H1 (cell line): ENCODE data around the gene OTOS. TPM values are rescaled to one million over a fixed set of nuclear protein-coding genes. Genes with fewer than 3 reads are reported as not detected.

Source experiments
- CTCF ChIA-PET: fragments of 300-600 bp; sonication (Branson Sonifier 250); formaldehyde crosslinking; loops from one replicate; lab custom pipeline; 2021; ENCODE audit not compliant: partially characterized antibody; lab: Charles Lee
- POLR2A ChIA-PET: fragments of 300-600 bp; sonication (Branson Sonifier 250); formaldehyde crosslinking; loops from one replicate; lab custom pipeline; 2021; ENCODE audit warnings: inconsistent platforms; ENCODE audit not compliant: partially characterized antibody; lab: Charles Lee
- DNase-seq, 2 experiments: peaks; one replicate each; pipeline versions ENCODE4 v3.0.0 to v3.0.0-alpha.2; 2010 to 2022; ENCODE audit warnings: low spot score in 2 of 2, low read depth in 1 of 2, mixed read lengths in 1 of 2
- FAIRE-seq: peaks from 2 replicates; lab custom pipeline; 2011; peaks lifted over from hg19 to GRCh38; lab: Jason Lieb, UNC
- H2AFZ ChIP-seq: 2 replicates; pipeline ENCODE4 v1.8.1; 2012; ENCODE audit warnings: low read length, inconsistent platforms
- H2AK5ac ChIP-seq: 2 replicates; pipeline ENCODE4 v1.6.1; 2013; ENCODE audit warnings: low read depth, low read length
- H2BK120ac ChIP-seq: replicated peaks from 2 replicates; pipeline ENCODE3; 2013; ENCODE audit warnings: low read depth, low read length, inconsistent platforms
- H2BK12ac ChIP-seq: 2 replicates; pipeline ENCODE4 v1.6.1; 2013; ENCODE audit warnings: low read depth, low read length
- H2BK15ac ChIP-seq: 2 replicates; pipeline ENCODE4 v1.6.1; 2013; ENCODE audit warnings: low read length
- H2BK20ac ChIP-seq: 2 replicates; pipeline ENCODE4 v1.6.1; 2013; ENCODE audit warnings: low read length
- H2BK5ac ChIP-seq: 2 replicates; pipeline ENCODE4 v1.6.1; 2013; ENCODE audit warnings: low read depth, low read length
- H3K14ac ChIP-seq: 2 replicates; pipeline ENCODE4 v1.6.1; 2013; ENCODE audit warnings: inconsistent platforms; ENCODE audit not compliant: insufficient read length
- H3K18ac ChIP-seq: 2 replicates; pipeline ENCODE4 v1.6.1; 2013; ENCODE audit warnings: low read length; ENCODE audit errors: extremely low read depth
- H3K23ac ChIP-seq: 2 replicates; pipeline ENCODE4 v1.6.1; 2013; ENCODE audit warnings: inconsistent platforms; ENCODE audit not compliant: insufficient read length
- H3K23me2 ChIP-seq: 2 replicates; pipeline ENCODE4 v1.6.1; 2013; ENCODE audit warnings: low read depth, low read length
- H3K27ac ChIP-seq: 2 replicates; pipeline ENCODE4 v1.6.1; 2011; ENCODE audit warnings: low read depth, low read length, inconsistent platforms
- H3K27me3 ChIP-seq, 4 experiments: replicated peaks in 1 of 4; 1 replicate in 1 of 4; 2 replicates in 3 of 4; pipeline versions ENCODE4 v1.6.1 to v1.8.1; 2011 to 2013; ENCODE audit warnings: low read length in 3 of 4, mild to moderate bottlenecking in 3 of 4, inconsistent platforms in 2 of 4, mixed read lengths in 2 of 4, moderate library complexity in 1 of 4; ENCODE audit not compliant: control insufficient read depth in 3 of 4, insufficient read depth in 3 of 4; ENCODE audit errors: extremely low read depth in 1 of 4
- H3K36me3 ChIP-seq, 4 experiments: 2 replicates each; pipeline versions ENCODE4 v1.6.1 to v1.8.1; 2011 to 2013; ENCODE audit warnings: mild to moderate bottlenecking in 4 of 4, low read length in 3 of 4, moderate library complexity in 2 of 4, control low read depth in 1 of 4, inconsistent platforms in 1 of 4; ENCODE audit not compliant: insufficient read depth in 4 of 4, control insufficient read depth in 2 of 4
- H3K4ac ChIP-seq: replicated peaks from 2 replicates; pipeline ENCODE3; 2013; ENCODE audit warnings: low read length, low read depth, mixed read lengths, inconsistent platforms; ENCODE audit not compliant: insufficient read length
- H3K4me1 ChIP-seq, 4 experiments: replicated peaks in 1 of 4; 1 replicate in 1 of 4; 2 replicates in 3 of 4; pipeline versions ENCODE4 v1.6.1 to v1.8.1; 2011 to 2013; ENCODE audit warnings: low read length in 3 of 4, inconsistent platforms in 2 of 4, mixed read lengths in 1 of 4; ENCODE audit not compliant: insufficient read depth in 4 of 4, control insufficient read depth in 3 of 4
- H3K4me2 ChIP-seq, 2 experiments: 2 replicates each; pipeline versions ENCODE4 v1.6.1 to v1.8.1; 2011 to 2013; ENCODE audit warnings: low read depth in 2 of 2, low read length in 2 of 2, control low read depth in 1 of 2, inconsistent platforms in 1 of 2, mild to moderate bottlenecking in 1 of 2; ENCODE audit not compliant: insufficient read depth in 1 of 2
- H3K4me3 ChIP-seq, 4 experiments: fragments of 200-600, 300-600 bp in 1 of 4; sonication (generic), shearing (Covaris generic), sonication (Bioruptor Twin) in 1 of 4; 2 replicates each; pipeline versions ENCODE4 v1.5.1 to v1.8.1; 2011 to 2016; ENCODE audit warnings: low read length in 4 of 4, low read depth in 3 of 4, control low read depth in 2 of 4, inconsistent platforms in 2 of 4, mild to moderate bottlenecking in 2 of 4, mixed read lengths in 1 of 4, moderate library complexity in 1 of 4; ENCODE audit not compliant: insufficient read depth in 2 of 4; ENCODE audit errors: extremely low read depth in 1 of 4
- H3K56ac ChIP-seq: replicated peaks from 2 replicates; pipeline ENCODE3; 2013; ENCODE audit warnings: low read depth, mild to moderate bottlenecking, mixed read lengths, low read length, inconsistent platforms; ENCODE audit not compliant: insufficient read length
- H3K79me1 ChIP-seq: 2 replicates; pipeline ENCODE4 v1.6.1; 2013; ENCODE audit warnings: low read depth, low read length, control low read depth
- H3K79me2 ChIP-seq, 2 experiments: 2 replicates each; pipeline versions ENCODE4 v1.6.1 to v1.8.1; 2012 to 2013; ENCODE audit warnings: low read length in 2 of 2, mild to moderate bottlenecking in 2 of 2, inconsistent platforms in 1 of 2; ENCODE audit not compliant: insufficient read depth in 2 of 2, control insufficient read depth in 1 of 2
- H3K9ac ChIP-seq, 4 experiments: replicated peaks in 1 of 4; 1 replicate in 1 of 4; 2 replicates in 3 of 4; pipeline versions ENCODE4 v1.6.1 to v1.8.1; 2011 to 2013; ENCODE audit warnings: low read depth in 3 of 4, low read length in 3 of 4, control low read depth in 2 of 4, mild to moderate bottlenecking in 2 of 4, moderate library complexity in 2 of 4, inconsistent platforms in 1 of 4; ENCODE audit errors: extremely low read depth in 1 of 4
- H3K9me3 ChIP-seq, 2 experiments: 2 replicates each; pipeline versions ENCODE4 v1.6.1 to v1.8.1; 2012 to 2013; ENCODE audit warnings: mild to moderate bottlenecking in 2 of 2, moderate library complexity in 2 of 2, control low read depth in 1 of 2, inconsistent platforms in 1 of 2, low read depth in 1 of 2, low read length in 1 of 2, mixed read lengths in 1 of 2; ENCODE audit not compliant: insufficient read depth in 2 of 2
- H4K20me1 ChIP-seq, 2 experiments: replicated peaks in 1 of 2; 2 replicates each; pipeline versions ENCODE3 to v1.8.1; 2011 to 2013; ENCODE audit warnings: inconsistent platforms in 2 of 2, low read length in 2 of 2, mild to moderate bottlenecking in 1 of 2; ENCODE audit not compliant: insufficient read depth in 2 of 2, control insufficient read depth in 1 of 2
- H4K5ac ChIP-seq: 2 replicates; pipeline ENCODE4 v1.6.1; 2013; ENCODE audit warnings: low read length, low read depth, mixed read lengths, inconsistent platforms; ENCODE audit not compliant: insufficient read length
- H4K8ac ChIP-seq: 2 replicates; pipeline ENCODE4 v1.8.0; 2013; ENCODE audit warnings: mild to moderate bottlenecking, moderate library complexity, low read length, inconsistent platforms; ENCODE audit not compliant: insufficient read depth; ENCODE audit errors: extremely low read depth
- H4K91ac ChIP-seq: replicated peaks from 2 replicates; pipeline ENCODE3; 2013; ENCODE audit warnings: low read length, mixed read lengths, inconsistent platforms; ENCODE audit not compliant: insufficient read length
- ATF2 ChIP-seq: IDR thresholded peaks from 2 replicates; pipeline ENCODE4 v1.6.1; 2012; ENCODE audit warnings: low read length, inconsistent platforms
- CTCF ChIP-seq, 3 experiments: IDR thresholded peaks; 1 replicate in 2 of 3; 2 replicates in 1 of 3; pipeline versions ENCODE4 v1.5.1 to v1.6.1; 2011; ENCODE audit warnings: low read length in 3 of 3, mild to moderate bottlenecking in 3 of 3, inconsistent platforms in 2 of 3, low read depth in 1 of 3, moderate library complexity in 1 of 3; ENCODE audit not compliant: insufficient read depth in 1 of 3; ENCODE audit errors: control extremely low read depth in 1 of 3
- EGR1 ChIP-seq: IDR thresholded peaks from 2 replicates; pipeline ENCODE4 v1.6.1; 2011; ENCODE audit warnings: low read depth, low read length, borderline replicate concordance
- EZH2 ChIP-seq: fragments of 200-600 bp; sonication (generic); IDR thresholded peaks from 2 replicates; pipeline ENCODE4 v1.7.1; 2012; ENCODE audit warnings: low read depth, mild to moderate bottlenecking, moderate library complexity, low read length, inconsistent platforms; ENCODE audit not compliant: severe bottlenecking
- MAX ChIP-seq: IDR thresholded peaks from 2 replicates; pipeline ENCODE4 v1.6.1; 2012; ENCODE audit warnings: inconsistent platforms
- POLR2AphosphoS5 ChIP-seq: IDR thresholded peaks from 2 replicates; pipeline ENCODE4 v1.6.1; 2011; ENCODE audit warnings: low read depth, low read length
- SP2 ChIP-seq: IDR thresholded peaks from 2 replicates; pipeline ENCODE4 v1.6.1; 2012; ENCODE audit warnings: mild to moderate bottlenecking, low read length, inconsistent platforms
- TCF12 ChIP-seq: IDR thresholded peaks from 2 replicates; pipeline ENCODE4 v1.6.1; 2011; ENCODE audit warnings: low read depth, mild to moderate bottlenecking, low read length
- WGBS, 2 experiments: shearing (Covaris generic) in 1 of 2; methylation state at CpG; one replicate each; pipeline versions ENCODE4 v1.1.6 to v1.1.7; 2013 to 2015; ENCODE audit warnings: low lambda C conversion rate in 2 of 2, mixed read lengths in 2 of 2, inconsistent platforms in 1 of 2, low coverage in 1 of 2, missing lambda C conversion rate in 1 of 2; ENCODE audit not compliant: insufficient replicate concordance in 2 of 2, insufficient coverage in 1 of 2, insufficient read length in 1 of 2; ENCODE audit errors: extremely low coverage in 1 of 2, missing lambda C conversion rate in 1 of 2; 5-methylcytosine and 5-hydroxymethylcytosine counted together
- polyA plus RNA-seq, 7 experiments: library from polyadenylated mRNA; depleted of rRNA in 3 of 7; stranded (reverse) in 5 of 7; unstranded in 2 of 7; fragments of >200 nt in 5 of 7; fragments of 200-250 nt in 2 of 7; gene quantifications; 1 replicate in 5 of 7; 2 replicates in 1 of 7; 4 replicates in 1 of 7; pipeline versions ENCODE4 v1.2.1 to v1.2.3, GENCODE V29; 2011 to 2013; ENCODE audit warnings: missing spikeins in 2 of 7, mixed read lengths in 2 of 7
- total RNA-seq: library from RNA; stranded (reverse); fragmentation: NEBNext Ultra II Directional; extraction: Animal tissue kit (Norgen Biotek cat#: 25700); gene quantifications from 2 replicates; pipeline ENCODE4 v1.2.1, GENCODE V29; 2021

Gene OTOS
- total and polyA plus RNA-seq, 2 of the 8 experiments (the other 6 are each of a cell fraction or from before 2014, with no cell fraction given) = 0.17 TPM; not detected in 1

GRCh38 chr2:240165661-240166060 is 25.2 kb upstream of the OTOS start:
- no peak overlapping the region for H4K5ac ChIP-seq
- DNase-seq = no peak
- no peak overlapping the region for H2BK20ac ChIP-seq
- H3K9me3 ChIP-seq = peaks cover 0 to 4% of the 10 kb centered on the region in 2 experiments; a peak in 2 of 4 replicates
- H3K4me1 ChIP-seq = no peaks in the 10 kb centered on the region
- H2BK15ac ChIP-seq = no peak overlapping the region
- whole genome bisulfite sequencing, 2 experiments = 82% methylated on average over 4 of the region's 4 CpGs; no CpG with 5 or more reads in 1 of the 2 experiments
- no peaks in the 10 kb centered on the region for H4K20me1 ChIP-seq
- H3K36me3 ChIP-seq = no peaks in the 10 kb centered on the region
- no peaks in the 10 kb centered on the region; a peak in 1 of 7 replicates for H3K27me3 ChIP-seq
- no peaks in the 10 kb centered on the region for H3K79me1 ChIP-seq
- H3K27ac ChIP-seq = no peak overlapping the region
- H3K23ac ChIP-seq = no peak overlapping the region
- H3K23me2 ChIP-seq = peaks cover 3% of the 10 kb centered on the region; the same call in 1 of the 2 replicates
- H2BK12ac ChIP-seq = no peak overlapping the region
- no peak overlapping the region for H3K9ac ChIP-seq
- H3K4ac ChIP-seq = no peak overlapping the region
- H3K18ac ChIP-seq = no peak overlapping the region
- no peak overlapping the region for H3K56ac ChIP-seq
- ChIA-PET POLR2A (no interaction called here), CTCF (no interaction called here)
- H2BK120ac ChIP-seq = no peak overlapping the region
- no peak overlapping the region for H4K91ac ChIP-seq
- no peak overlapping the region for H3K14ac ChIP-seq
- H3K79me2 ChIP-seq = no peaks in the 10 kb centered on the region
- no peak overlapping the region for H3K4me3 ChIP-seq
- no peak for FAIRE-seq
- H2AK5ac ChIP-seq = no peak overlapping the region
- no peak overlapping the region for H2AFZ ChIP-seq
- H4K8ac ChIP-seq = no peak overlapping the region
- H3K4me2 ChIP-seq = no peak overlapping the region
- no peak overlapping the region for H2BK5ac ChIP-seq
- TF ChIP-seq MAX (no peak), EGR1 (no peak), ATF2 (no peak), CTCF (IDR thresholded peaks at IDR 0.05; ENCODE audit: control extremely low read depth in 1 of 3, insufficient read depth in 1 of 3, low read depth in 1 of 3, low read length in 3 of 3) (no peak), SP2 (no peak), EZH2 (no peak), POLR2AphosphoS5 (no peak), TCF12 (no peak)
